ENCODE results near the gene CCR1. TPM values are rescaled to one million over a fixed set of nuclear protein-coding genes. Genes with fewer than 3 reads are reported as not detected.
"Not testable (repeated sequence)": the region's sequence is repeated elsewhere in the genome, so short reads cannot be mapped to it uniquely, and the experiment has no call there.

The CCR1 gene
- total RNA-seq, 2 experiments from 2014 or later, result 0.14 TPM; not detected in 1

GRCh38 chr3:46162975-46163555 is 45.0 kb downstream of the CCR1 start:
- no peak overlapping the region for H3K4me3 Mint-ChIP-seq
- peaks cover 4% of the 10 kb centered on the region for H3K27me3 Mint-ChIP-seq
- DNase-seq, result no peak
- H3K36me3 Mint-ChIP-seq, result no peaks in the 10 kb centered on the region
- H3K27ac Mint-ChIP-seq, result no peak overlapping the region
- peaks cover 11% of the 10 kb centered on the region for H3K9me3 Mint-ChIP-seq
- no peaks in the 10 kb centered on the region for H3K4me1 Mint-ChIP-seq

GRCh38 chr3:46157685-46158084 is 50.4 kb downstream of the CCR1 start:
- not testable (repeated sequence) for H3K9me3 Mint-ChIP-seq, H3K27me3 Mint-ChIP-seq, H3K27ac Mint-ChIP-seq

DNA sequence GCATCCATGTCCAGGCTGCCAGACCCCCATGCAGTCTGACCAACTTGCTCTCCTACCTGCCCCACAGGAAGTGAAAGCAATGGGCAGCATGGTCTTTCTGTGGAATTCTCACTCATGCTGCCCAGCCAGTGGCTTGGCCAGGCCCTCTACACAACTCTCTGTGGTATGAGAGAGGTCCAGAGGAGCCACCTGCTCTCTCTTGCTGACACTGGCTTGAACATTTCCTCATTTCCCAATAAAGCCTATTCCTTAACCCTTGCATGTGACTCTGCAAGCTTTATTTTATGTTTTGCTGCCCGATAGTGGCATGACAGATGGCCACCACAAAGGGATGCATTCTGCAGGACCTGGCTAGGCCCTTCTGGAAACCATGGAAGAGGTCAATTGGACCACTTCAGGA is 53.8 kb downstream of the CCR1 start:
- Mint-ChIP-seq H3K4me1 (no peaks in the 10 kb centered on the region), H3K36me3 (no peaks in the 10 kb centered on the region), H3K27me3 (no peaks in the 10 kb centered on the region), H3K27ac (no peak overlapping the region), H3K4me3 (no peak overlapping the region), H3K9me3 (peaks cover 10% of the 10 kb centered on the region)
- DNase-seq, result no peak

More at GRCh38 chr3:46157685-46158084, 50.4 kb downstream of the CCR1 start:
- H3K4me3 Mint-ChIP-seq, DNase-seq, H3K36me3 Mint-ChIP-seq, H3K4me1 Mint-ChIP-seq: not testable (repeated sequence)

Other genes starting within 250 kb of the CCR1 start
- 10 to 100 TPM in 1 of 2 experiments, 1 to 10 TPM in 1; 9.4 to 10.2 TPM for gene FYCO1, start 212.5 kb downstream of the CCR1 start, total RNA-seq
- not detected for gene XCR1, start 180.8 kb downstream of the CCR1 start, total RNA-seq
- gene CCR3, start 34.1 kb upstream of the CCR1 start, total RNA-seq, result not detected
- under 1 TPM in 1 of 2 experiments, not detected in 1; 0.16 TPM for gene CCR2, start 145.8 kb upstream of the CCR1 start, total RNA-seq
- under 1 TPM; 0.08 to 0.21 TPM for gene CCR5, start 162.6 kb upstream of the CCR1 start, total RNA-seq
- gene CCRL2, start 198.9 kb upstream of the CCR1 start, total RNA-seq, result 1 to 10 TPM; 3.1 to 3.4 TPM